Stimulated activated CD4-positive, alpha-beta T cell treated with anti-CD3 and anti-CD28 coated beads, Interleukin-2, amount 100 ng/mL, for 24 hours (primary cell): ENCODE data around the gene PRKAG2.
"Not testable (repeated sequence)": the region's sequence is repeated elsewhere in the genome, so short reads cannot be mapped to it uniquely, and the experiment has no call there.

Experiments
- DNase-seq, 2 donors: peaks; one replicate each; pipeline ENCODE4 v3.0.0-alpha.2; 2020

The PRKAG2 gene

DNA sequence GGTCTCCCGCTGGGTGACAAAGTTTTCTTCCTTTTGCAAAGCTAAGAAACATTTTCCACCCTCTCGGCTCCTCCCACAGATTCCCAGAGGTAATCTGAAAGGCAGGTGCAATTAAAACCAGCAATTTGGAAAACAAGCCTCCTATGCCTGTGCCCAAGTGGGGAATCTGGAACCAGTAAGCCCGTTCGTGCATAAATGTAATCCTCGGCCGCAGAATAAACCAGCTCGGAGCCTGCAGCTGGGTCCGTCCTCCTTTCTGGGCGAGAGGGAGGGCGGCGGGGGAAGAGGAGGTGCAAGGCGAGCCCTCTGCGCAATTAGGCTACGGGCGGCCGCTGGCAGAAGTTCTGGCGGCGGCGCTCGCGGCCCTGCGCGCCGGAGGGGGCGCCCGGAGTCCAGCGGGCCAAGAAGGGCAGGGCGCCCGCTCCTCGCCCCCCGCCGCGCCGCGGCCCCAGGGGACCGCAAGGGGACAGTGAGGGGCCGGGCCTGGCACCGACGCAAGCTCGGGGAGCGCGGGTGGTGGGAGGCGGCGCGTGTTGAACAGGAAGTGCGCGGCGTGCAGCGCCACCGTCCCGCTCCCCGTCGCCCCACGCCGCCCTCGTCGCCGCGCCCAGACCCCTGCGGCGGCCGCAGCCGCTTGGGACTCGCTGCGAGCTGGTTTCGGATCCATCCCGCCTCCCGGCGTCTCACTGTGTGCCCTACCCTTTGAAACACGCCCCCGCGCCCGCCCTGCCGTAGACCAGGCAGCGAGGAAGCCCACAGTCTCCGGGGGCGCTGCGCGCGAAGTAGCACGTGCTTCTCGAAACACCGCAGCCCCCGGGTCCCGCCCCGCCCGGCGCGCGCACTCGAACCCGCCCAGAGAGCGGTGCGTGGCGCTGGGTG lies at the start of gene PRKAG2:
PRKAG2 (minus strand) TSS at position 217 of the 879 bp plus-strand sequence. CDS start 495 bp downstream, outside the sequence.
- DNase-seq = peak; percentile 73 to 79

GRCh38 chr7:151926336-151926712 lies 49.4 kb upstream of the PRKAG2 start:
- no peak for DNase-seq

DNA sequence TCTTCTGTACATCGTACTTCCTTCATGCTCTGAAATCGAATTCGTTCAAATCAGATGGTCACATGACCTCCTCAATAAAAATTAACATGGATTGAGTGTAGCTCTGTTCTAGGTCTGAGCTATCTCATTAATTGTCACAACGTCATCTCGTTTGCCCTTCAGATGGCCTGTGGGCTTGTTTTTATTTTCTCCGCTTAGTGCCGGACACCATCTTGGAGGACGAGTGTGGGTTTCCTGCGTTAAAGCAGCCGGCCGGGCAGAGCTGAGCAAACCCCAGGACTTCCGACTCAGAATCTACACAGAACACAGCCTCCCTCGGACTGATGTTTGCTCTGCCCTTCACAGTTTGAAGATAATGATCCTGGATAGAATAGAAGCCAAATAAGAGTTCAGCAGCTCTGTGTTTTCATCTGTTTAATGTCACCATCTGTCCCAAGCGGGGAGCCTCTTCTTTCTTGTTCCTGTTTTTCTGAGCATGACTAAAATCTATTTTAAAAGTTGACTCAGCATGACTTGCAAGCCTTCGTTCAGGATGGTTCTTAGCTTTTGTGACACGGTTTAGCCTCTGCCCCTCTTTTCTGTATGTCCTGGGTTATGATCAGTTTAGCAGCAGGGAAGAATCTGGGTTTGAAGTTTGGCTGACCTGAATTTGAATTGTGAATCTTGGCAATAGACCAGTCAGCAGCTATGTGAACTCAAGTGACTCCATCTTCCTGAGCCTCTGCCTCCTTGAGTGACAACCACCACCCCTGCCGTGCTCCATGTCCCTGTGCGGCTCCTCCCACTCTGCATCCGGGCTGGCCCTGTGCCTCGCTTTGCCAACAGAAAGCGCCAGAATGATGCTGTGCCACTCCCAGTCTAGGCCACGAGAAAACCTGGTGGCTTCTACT lies 48.8 kb upstream of the PRKAG2 start:
- peak in 1 of 2 donors; percentile 11 for DNase-seq

GRCh38 chr7:151924508-151924907 lies 47.6 kb upstream of the PRKAG2 start:
- DNase-seq = no peak

- no peak for DNase-seq
These were observed 47.1 kb upstream of the PRKAG2 start for GRCh38 chr7:151924001-151924400.

DNA sequence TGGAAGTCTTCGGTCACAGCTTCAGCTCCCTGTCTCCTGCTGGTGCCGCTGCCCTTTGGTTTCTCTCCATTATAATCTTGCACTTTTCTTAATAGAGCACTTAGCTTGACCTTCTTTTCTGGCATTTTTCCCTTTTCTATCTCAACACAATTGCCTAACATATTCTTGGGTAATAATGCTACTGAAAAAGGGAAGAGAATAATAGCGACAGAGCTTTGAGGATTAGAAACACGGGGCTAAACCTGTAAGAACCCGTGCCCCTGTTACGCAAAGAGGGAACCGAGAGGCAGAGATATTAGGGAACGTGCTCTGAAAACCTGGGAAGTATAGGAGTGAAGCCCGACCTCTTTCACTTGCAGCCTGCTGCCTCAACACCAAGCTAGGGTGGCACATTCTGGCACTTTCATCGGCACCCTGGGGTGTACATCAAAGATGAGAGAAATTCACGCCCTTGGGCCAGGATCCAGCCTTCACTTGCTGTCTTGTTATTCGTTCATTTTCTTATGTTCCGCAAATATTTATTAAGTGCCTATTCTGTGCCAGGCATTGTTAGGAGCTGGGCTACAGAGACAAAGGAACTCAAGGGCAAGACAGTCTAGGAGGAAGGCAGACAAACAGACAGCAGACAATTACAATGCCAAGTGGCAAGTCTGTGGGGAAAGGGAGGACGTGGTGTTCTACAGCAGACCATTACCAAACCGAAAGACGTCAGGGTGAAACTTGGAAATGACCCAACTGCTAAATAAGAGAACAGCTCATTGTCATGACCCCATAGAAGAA lies 46.4 kb upstream of the PRKAG2 start:
- no peak for DNase-seq

DNA sequence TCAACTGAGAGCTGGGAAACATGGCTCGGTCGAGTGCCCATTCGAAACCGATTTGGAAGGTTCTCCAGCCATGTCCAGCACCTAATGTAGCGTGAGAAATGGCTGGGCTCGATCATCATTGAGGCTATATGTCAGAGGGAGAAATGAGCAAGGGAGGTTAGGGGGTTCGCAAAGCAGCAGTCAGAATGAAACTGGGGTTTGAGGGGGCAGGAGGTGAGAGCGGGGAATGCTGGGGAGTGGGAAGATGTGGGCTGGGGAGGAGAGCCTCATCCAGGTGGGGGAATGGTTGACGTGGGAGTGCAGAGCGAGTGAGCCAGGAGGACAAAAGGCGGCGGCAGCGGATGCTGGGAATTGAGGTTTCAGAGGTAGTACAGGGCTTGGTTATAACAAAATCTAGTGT lies 44.5 kb upstream of the PRKAG2 start:
- no peak for DNase-seq

DNA sequence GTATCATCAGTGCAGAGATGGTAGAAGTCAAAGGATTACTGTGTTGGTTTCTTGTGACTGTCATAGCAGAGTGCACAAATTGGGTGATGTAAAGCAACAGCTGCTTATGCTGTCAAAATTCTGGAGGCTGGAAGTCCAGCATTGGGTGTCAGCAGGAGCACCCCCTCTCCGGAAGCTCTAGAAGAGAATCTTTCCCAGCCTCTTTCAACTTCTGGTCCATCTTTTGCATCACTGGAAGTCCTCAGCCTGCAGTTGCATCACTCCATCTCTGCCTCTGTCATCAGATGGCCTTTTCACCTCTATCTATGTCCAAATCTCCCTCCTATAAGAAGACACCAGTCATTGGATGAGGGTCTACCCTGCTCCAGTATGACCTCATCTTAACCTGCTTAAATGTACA lies 43.6 kb upstream of the PRKAG2 start:
- no peak for DNase-seq

DNA sequence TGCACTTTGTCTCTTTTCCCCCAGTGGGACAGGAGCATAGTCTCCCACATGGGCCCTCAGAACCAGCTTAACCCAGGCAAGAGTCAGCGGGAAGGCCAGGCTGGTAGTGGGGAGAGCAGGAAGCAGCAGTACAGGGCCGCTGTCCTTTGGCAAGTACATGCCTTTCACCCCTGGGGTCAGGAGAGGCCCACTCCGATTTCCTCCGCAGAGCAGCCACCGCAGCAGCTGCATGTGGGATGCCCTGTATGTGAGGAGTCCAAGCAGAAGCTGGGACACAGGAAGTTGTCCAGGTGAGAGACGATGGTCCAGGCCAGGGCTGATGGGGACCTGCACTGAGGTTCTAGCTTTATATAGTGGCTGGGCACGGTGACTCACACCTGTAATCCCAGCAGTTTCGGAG lies 42.7 kb upstream of the PRKAG2 start:
- no peak for DNase-seq

DNA sequence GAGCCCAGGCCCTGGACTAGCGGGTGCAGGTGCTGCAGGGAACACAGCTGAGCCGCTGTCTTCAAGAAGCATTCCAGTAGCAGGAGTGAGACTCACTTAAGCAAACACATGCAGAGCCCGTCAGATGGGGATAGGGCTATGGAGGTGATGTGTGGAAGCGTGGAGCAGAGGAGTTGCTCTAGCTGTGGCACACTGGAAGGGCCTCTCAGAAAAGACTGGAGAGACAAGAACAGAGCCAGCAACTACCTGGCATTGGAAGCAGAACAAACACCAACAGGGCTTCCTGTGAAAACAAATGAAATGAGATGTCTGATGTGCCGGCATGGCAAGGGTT lies 41.6 kb upstream of the PRKAG2 start:
- DNase-seq = no peak

DNA sequence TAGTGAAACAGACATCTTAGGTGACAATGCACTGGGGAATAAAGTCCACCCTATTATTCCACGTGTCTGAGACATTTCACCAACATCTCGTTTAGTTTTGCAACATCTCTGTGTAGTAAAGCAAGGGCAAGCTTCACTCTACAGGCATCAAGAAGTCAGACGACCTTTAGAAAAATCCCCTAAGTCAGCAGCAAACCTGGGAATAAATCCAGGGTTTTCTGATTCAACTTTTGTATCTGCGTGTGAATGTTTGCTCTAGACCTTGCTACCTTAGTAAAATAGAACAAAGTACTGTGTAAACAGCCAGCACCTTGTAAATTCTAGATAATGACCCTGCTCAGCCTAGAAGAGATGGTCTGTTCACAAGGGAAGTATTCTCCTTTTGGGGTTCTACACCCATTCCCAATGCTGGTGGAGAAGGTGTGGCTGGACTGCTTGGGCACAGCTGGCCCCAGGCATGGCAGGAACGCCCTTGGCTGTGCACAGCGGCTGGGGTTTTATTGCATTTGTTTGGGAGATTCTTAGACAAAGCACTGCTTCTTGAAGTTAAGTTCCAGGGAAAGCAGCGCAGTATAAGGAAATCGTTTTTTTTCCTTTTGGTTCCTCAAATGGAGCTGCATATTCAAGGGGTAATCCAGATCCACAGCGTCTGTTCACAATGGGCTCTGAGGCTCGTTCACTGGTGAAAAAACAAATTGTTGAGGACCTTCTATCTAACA lies 41.0 kb upstream of the PRKAG2 start:
- no peak for DNase-seq

GRCh38 chr7:151914051-151914450 lies 37.1 kb upstream of the PRKAG2 start:
- no peak for DNase-seq

- DNase-seq = not testable (repeated sequence)
These were observed 33.7 kb upstream of the PRKAG2 start for GRCh38 chr7:151910655-151911054.

DNA sequence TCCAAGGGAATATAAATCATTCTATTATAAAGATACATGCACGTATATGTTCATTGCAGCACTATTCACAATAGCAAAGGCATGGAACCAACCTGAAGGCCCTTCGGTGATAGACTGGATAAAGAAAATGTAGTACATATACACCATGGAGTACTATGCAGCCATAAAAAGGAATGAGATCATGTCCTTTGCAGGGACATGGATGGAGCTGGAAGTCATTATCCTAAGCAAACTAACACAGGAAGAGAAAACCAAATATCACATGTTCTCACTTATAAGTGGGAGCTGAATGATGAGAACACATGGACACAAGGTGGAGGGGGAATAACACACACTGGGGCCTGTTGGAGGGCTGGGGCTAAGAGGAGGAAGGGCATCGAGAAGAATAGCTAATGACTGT lies 30.2 kb upstream of the PRKAG2 start:
- DNase-seq = not testable (repeated sequence)

GRCh38 chr7:151905766-151906165 lies 28.9 kb upstream of the PRKAG2 start:
- no peak for DNase-seq

DNA sequence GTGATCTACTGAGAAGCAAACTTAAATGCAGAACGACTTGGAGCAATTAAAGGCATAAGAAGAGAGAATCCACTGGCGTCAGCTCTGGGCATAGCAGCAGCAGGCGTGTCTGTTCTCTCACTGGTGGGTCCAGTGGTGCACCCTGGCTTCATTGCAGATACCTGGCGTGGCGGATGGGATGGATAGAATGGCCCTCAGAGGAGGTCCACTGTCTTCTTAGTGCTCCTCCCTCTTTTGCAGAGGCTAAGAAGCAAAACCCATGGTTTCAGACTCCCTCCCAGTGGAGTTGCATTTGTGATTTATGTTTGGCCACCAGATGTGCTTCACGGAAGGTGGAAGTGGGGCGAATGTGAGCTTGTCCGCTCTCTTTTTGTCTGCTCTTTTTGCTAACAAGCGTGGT lies 28.4 kb upstream of the PRKAG2 start:
- DNase-seq = no peak

GRCh38 chr7:151904270-151904669 lies 27.4 kb upstream of the PRKAG2 start:
- no peak for DNase-seq

- DNase-seq = no peak
These were observed 26.5 kb upstream of the PRKAG2 start for GRCh38 chr7:151903249-151904032.

DNA sequence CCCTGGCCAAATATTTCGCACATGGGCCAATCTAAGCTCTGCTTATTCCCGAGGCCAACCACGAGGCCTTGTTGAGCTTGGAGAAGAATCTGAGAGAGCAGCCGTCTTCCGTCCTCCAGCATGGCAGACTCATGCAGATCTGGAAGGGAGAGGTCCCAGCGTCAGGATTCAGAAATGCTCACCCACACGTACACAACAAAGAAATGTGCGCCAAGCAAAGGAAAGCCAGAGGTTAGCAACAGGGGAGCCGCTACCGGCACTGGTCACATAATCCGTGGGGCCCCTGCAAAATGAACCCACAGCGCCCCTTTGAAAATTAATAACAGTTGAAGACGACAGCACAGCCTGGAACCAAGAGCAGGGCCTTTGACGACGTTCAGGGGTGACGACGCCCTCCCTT lies 25.4 kb upstream of the PRKAG2 start:
- no peak for DNase-seq

- DNase-seq = no peak
These were observed 24.9 kb upstream of the PRKAG2 start for GRCh38 chr7:151901828-151902227.

GRCh38 chr7:151900986-151901621 lies 24.2 kb upstream of the PRKAG2 start:
- no peak for DNase-seq
